Measurements from ENCODE around the gene WWOX.

GRCh38 chr16:79181419-79181818 is 1082.0 kb downstream of the WWOX start:
- TF ChIP-seq CTCF (optimal IDR thresholded peaks at IDR 0.05 in 1 of 3, IDR thresholded peaks at IDR 0.05 in 1 of 3, conservative IDR thresholded peaks at IDR 0.05 in 1 of 3; ENCODE audit: extremely low read depth in 1 of 3, insufficient read depth in 2 of 3, low read length in 3 of 3) (no peak), EZH2 (IDR thresholded peaks at IDR 0.05; ENCODE audit: low read length) (no peak)

Data from keratinocyte (primary cell).